Activated T-cell treated with anti-CD3 and anti-CD28 coated beads, Interleukin-2, amount 50 U/mL, for 24 hours (primary cell): ENCODE measurements around the gene DHX29.

Experiments
- DNase-seq: peaks from one replicate; pipeline ENCODE4 v3.0.0-alpha.2; 2020
- H3K27ac Mint-ChIP-seq: 2 replicates; pipeline ENCODE4 v1.8.0; 2020; ENCODE audit warnings: mild to moderate bottlenecking, mixed read lengths
- H3K27me3 Mint-ChIP-seq: 2 replicates; pipeline ENCODE4 v1.8.0; 2020; ENCODE audit warnings: mixed read lengths
- H3K36me3 Mint-ChIP-seq: 2 replicates; pipeline ENCODE4 v1.8.0; 2020; ENCODE audit warnings: low read depth, mixed read lengths
- H3K4me1 Mint-ChIP-seq: 2 replicates; pipeline ENCODE4 v1.8.0; 2020; ENCODE audit warnings: low read depth, mixed read lengths
- H3K4me3 Mint-ChIP-seq: 2 replicates; pipeline ENCODE4 v1.8.0; 2020; ENCODE audit warnings: mild to moderate bottlenecking, moderate library complexity, mixed read lengths
- H3K9me3 Mint-ChIP-seq: 2 replicates; pipeline ENCODE4 v1.8.0; 2020; ENCODE audit warnings: mixed read lengths

DHX29 gene

GRCh38 chr5:55218967-55219366 lies 88.5 kb downstream of the DHX29 start:
- DNase-seq: no peak
- Mint-ChIP-seq H3K27me3 (peaks cover 69% of the 10 kb centered on the region), H3K9me3 (no peaks in the 10 kb centered on the region), H3K4me3 (no peak overlapping the region), H3K36me3 (no peaks in the 10 kb centered on the region), H3K27ac (no peak overlapping the region), H3K4me1 (peaks cover 30% of the 10 kb centered on the region)

DNA sequence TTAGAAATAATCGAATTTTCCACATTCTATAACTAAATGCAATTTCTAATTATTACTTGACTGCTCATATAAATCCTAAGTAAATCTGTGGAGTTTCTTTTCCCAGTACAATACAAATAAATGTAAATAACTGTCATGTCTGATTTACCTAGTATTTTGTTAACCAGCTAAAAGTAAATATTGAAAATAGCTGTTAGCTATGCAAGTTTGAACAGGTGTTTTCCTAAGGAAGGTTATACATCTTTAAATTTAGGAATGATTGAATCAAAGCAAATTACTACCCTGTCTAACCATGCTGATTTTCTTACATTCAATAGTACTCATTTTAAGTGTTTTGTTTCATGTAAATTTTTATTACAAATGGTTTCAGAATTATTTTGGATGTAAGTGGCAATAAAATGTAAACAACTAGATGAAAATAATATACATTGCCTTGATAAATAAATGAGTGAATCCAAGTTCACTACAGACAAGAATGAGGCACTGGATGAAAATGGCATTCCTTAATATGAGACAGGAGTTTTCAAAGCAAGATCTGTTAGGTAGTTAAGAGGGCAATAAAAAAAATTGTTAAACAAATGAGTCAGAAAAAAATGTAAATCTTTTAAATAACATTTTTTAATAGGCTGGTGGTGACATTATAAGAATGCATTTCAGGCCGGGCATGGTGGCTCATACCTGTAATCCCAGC lies 96.2 kb downstream of the DHX29 start:
- peaks cover 16% of the 10 kb centered on the region for H3K27me3 Mint-ChIP-seq
- H3K27ac Mint-ChIP-seq: no peak overlapping the region
- no peaks in the 10 kb centered on the region for H3K36me3 Mint-ChIP-seq
- no peak overlapping the region for H3K4me3 Mint-ChIP-seq
- peaks cover 1% of the 10 kb centered on the region for H3K4me1 Mint-ChIP-seq
- no peak for DNase-seq
- no peaks in the 10 kb centered on the region for H3K9me3 Mint-ChIP-seq
